Measurements from ENCODE around the gene TSEN15. TPM values are rescaled to one million over a fixed set of nuclear protein-coding genes. Genes with fewer than 3 reads are reported as not detected.

The TSEN15 gene
- total RNA-seq = 60.8 and 61.2 TPM in 2 replicates

DNA sequence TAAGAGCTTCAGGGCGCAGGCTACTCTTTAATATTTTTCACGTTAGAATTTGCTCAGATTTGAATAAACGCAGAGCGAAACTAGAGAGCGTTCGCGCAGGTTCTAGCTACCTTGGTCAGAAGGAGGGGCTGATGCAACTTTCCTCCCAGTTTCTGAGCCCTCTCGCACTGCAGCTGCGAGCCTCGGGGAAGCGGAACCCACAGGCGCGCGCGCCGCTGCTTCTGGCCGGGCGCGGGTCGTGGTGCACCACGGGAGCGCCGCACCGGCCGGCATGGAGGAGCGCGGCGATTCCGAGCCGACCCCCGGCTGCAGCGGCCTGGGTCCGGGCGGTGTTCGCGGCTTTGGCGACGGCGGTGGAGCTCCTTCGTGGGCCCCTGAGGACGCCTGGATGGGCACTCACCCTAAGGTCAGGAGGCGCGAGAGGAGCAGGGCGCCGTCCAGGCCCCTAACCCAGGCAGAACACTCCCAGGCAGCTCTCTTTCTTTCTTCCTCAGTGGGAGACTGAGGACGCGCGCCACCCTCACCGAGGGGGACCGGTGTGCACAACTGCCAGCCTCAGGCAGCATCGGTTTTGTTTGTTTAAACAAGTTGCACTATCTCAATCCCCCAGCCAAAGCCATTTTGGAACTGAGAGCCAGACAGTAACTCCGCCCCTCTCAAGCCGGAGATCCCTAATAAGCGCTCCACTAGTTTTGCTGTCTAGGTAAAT is at the start of gene TSEN15:
Gene TSEN15, plus strand, starts transcription at position 246 of the 709 bp plus-strand sequence. Its CDS starts 26 bp downstream, at position 272.
- peak within 1 kb of the TSS; percentile 98 for H3K4me3 Mint-ChIP-seq
- peaks cover 26% of the 10 kb centered on the region for H3K36me3 Mint-ChIP-seq (ENCODE audit: low read depth)
- ATAC-seq (ENCODE audit: low read depth) (peak; percentile 95), DNase-seq (peak; percentile 76)
- peaks cover 36% of the 10 kb centered on the region for H3K4me1 Mint-ChIP-seq
- intact Hi-C loops (cut with micrococcal nuclease) = loop anchor here (1.0 to 10.0 kb wide), 9 partner anchors 14 to 1643 kb away; partner anchors contain the start of genes ARPC5, COLGALT2, EDEM3 and LAMC1
- H3K27me3 Mint-ChIP-seq = peaks cover 26% of the 10 kb centered on the region
- peak within 1 kb of the TSS; percentile 98 for H3K27ac Mint-ChIP-seq
- CTCF ChIA-PET = no interaction called here
- no peaks in the 10 kb centered on the region for H3K9me3 Mint-ChIP-seq
- POLR2A ChIA-PET = interaction anchor here (0.7 to 2.7 kb wide), 14 partner anchors 9 to 1642 kb away, joined by 3 to 12 read pairs (median 4); partner anchors contain the start of genes ARPC5, COLGALT2, EDEM3 and IVNS1ABP
- TF ChIP-seq, protein P1, sequence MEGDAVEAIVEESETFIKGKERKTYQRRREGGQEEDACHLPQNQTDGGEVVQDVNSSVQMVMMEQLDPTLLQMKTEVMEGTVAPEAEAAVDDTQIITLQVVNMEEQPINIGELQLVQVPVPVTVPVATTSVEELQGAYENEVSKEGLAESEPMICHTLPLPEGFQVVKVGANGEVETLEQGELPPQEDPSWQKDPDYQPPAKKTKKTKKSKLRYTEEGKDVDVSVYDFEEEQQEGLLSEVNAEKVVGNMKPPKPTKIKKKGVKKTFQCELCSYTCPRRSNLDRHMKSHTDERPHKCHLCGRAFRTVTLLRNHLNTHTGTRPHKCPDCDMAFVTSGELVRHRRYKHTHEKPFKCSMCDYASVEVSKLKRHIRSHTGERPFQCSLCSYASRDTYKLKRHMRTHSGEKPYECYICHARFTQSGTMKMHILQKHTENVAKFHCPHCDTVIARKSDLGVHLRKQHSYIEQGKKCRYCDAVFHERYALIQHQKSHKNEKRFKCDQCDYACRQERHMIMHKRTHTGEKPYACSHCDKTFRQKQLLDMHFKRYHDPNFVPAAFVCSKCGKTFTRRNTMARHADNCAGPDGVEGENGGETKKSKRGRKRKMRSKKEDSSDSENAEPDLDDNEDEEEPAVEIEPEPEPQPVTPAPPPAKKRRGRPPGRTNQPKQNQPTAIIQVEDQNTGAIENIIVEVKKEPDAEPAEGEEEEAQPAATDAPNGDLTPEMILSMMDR (IDR thresholded peaks at IDR 0.05) = no peak

DNA sequence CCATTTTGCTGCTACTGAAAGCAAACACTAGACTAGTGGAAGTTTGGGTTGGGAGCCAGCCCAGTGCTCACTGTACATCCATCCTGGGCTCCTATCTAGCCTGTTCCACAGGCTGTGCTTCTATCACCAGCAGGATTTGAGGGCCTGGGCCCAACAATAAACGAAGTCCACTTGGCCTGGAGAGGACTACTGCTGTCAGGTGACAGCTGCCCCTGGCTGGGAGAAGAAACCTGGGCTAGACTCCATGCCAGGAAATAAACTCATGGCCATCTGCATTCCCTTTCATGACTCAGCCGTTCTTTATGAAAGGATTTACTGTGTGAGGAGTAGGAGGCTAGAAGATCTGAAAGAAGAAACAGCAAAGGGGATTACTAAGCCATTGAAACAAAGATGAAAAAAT is 49.5 kb upstream of the TSEN15 start:
- intact Hi-C loops (cut with micrococcal nuclease) = no loop called here
- Mint-ChIP-seq H3K36me3 (ENCODE audit: low read depth) (no peaks in the 10 kb centered on the region), H3K4me1 (no peaks in the 10 kb centered on the region), H3K27ac (no peak overlapping the region), H3K4me3 (no peak overlapping the region), H3K27me3 (peaks cover 12% of the 10 kb centered on the region), H3K9me3 (no peaks in the 10 kb centered on the region)
- ATAC-seq (ENCODE audit: low read depth) (no peak), DNase-seq (no peak)
- POLR2A ChIA-PET = no interaction called here
- TF ChIP-seq, protein P1 (IDR thresholded peaks at IDR 0.05) = no peak
- CTCF ChIA-PET = no interaction called here

DNA sequence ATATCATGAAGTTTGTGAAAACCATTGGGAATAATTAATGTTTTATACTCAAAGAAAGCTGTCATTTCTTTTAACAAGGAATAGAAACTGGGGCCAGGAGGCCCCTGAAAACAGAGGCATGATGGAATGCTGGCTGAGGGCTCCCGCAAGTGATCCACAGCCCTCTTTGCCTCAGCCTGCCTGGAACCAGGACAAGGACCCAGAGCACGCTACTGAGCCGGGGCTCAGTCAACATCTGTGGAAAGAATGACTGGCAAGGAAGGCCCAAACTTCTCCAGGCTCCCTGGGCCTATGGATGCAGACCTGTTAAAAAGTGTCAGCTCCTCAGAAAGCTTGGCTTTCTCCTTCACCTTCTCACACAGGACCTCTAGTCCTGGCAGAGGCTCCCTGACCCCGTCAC is 46.6 kb upstream of the TSEN15 start:
- intact Hi-C loops (cut with micrococcal nuclease) = no loop called here
- Mint-ChIP-seq H3K4me3 (no peak overlapping the region), H3K36me3 (ENCODE audit: low read depth) (no peaks in the 10 kb centered on the region), H3K4me1 (no peaks in the 10 kb centered on the region), H3K27me3 (peaks cover 17% of the 10 kb centered on the region), H3K27ac (no peak overlapping the region), H3K9me3 (no peaks in the 10 kb centered on the region)
- ChIA-PET POLR2A (no interaction called here), CTCF (no interaction called here)
- ATAC-seq (ENCODE audit: low read depth) = no peak
- TF ChIP-seq, protein P1 (IDR thresholded peaks at IDR 0.05) = no peak
- no peak for DNase-seq

DNA sequence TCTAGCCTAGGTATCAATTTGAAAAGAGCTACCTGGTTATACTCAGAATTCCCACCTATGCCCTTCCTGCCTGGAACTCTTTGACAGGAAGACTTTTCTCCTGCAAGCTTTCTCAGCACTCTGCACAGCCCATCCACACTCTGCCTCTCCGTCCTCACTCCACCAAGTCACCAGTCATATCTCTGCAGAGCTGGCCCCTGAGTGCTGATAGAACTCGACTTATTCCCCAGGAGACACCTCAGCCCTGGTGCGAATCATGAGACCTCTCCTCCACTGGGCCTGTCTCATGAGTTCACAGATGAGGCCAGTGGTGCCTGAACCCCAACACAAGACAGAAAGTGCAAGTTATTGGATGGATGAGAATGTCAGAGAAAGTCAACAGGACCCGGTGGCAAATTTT is 46.0 kb upstream of the TSEN15 start:
- ChIA-PET CTCF (no interaction called here), POLR2A (no interaction called here)
- Mint-ChIP-seq H3K27me3 (peaks cover 17% of the 10 kb centered on the region), H3K36me3 (ENCODE audit: low read depth) (no peaks in the 10 kb centered on the region), H3K9me3 (no peaks in the 10 kb centered on the region), H3K27ac (no peak overlapping the region), H3K4me1 (no peaks in the 10 kb centered on the region), H3K4me3 (no peak overlapping the region)
- intact Hi-C loops (cut with micrococcal nuclease) = no loop called here
- TF ChIP-seq, protein P1 (IDR thresholded peaks at IDR 0.05) = no peak
- DNase-seq (no peak), ATAC-seq (ENCODE audit: low read depth) (no peak)

DNA sequence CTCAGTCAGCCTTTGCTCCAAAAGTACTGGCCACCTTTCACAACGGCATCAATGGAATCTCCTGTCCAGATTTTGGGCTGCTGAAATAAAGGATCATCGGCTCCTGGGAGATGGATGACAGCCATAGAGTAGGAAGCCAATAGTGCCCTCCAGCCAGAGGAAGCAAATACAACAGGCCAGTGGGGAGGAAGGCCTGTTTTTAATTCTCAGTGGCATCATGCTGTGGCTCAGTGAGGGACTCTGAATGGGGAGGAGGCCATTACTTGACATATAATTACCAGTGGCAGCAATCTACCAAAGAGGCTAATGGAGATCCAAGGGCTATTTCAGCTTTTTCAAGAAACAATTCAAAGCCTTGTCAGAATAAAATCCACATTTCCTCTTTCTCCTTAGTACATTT is 40.7 kb upstream of the TSEN15 start:
- ChIA-PET CTCF (no interaction called here), POLR2A (no interaction called here)
- Mint-ChIP-seq H3K36me3 (ENCODE audit: low read depth) (no peaks in the 10 kb centered on the region), H3K27ac (no peak overlapping the region), H3K4me3 (no peak overlapping the region), H3K4me1 (no peaks in the 10 kb centered on the region), H3K27me3 (peaks cover 34% of the 10 kb centered on the region), H3K9me3 (no peaks in the 10 kb centered on the region)
- intact Hi-C loops (cut with micrococcal nuclease) = no loop called here
- TF ChIP-seq, protein P1 (IDR thresholded peaks at IDR 0.05) = no peak
- DNase-seq = no peak
- ATAC-seq (ENCODE audit: low read depth) = no peak
